GM23338 (cell line): ENCODE data around the gene PGBD5. TPM values are rescaled to one million over a fixed set of nuclear protein-coding genes. Genes with fewer than 3 reads are reported as not detected.

Experiments used
- ATAC-seq: fragments of 200-7000 bp; cut with Tn5 transposase; 3 replicates; pipeline ENCODE4 v1.9.1; 2020
- DNase-seq: peaks from one replicate; pipeline ENCODE4 v3.0.0-alpha.2; 2015; ENCODE audit warnings: low spot score
- H2AFZ ChIP-seq: fragments of 200-600 bp; sonication (generic); 2 replicates; pipeline ENCODE4 v1.8.0; 2016; ENCODE audit warnings: antibody characterized with exemption, mild to moderate bottlenecking, moderate library complexity
- H3F3A ChIP-seq: fragments of 200-600 bp; sonication (generic); replicated peaks from 2 replicates; pipeline ENCODE4 v1.8.0; 2017; ENCODE audit warnings: antibody characterized with exemption, mixed run types, low read depth
- H3K27ac ChIP-seq: fragments of 200-600 bp; sonication (generic); 2 replicates; pipeline ENCODE4 v1.6.1; 2016; ENCODE audit warnings: low read depth
- H3K27me3 ChIP-seq: fragments of 200-600 bp; sonication (generic); 2 replicates; pipeline ENCODE4 v1.8.0; 2016; ENCODE audit warnings: mild to moderate bottlenecking, mixed run types, moderate library complexity; ENCODE audit not compliant: insufficient read depth
- H3K36me3 ChIP-seq: fragments of 200-600 bp; sonication (generic); 2 replicates; pipeline ENCODE4 v1.8.0; 2016; ENCODE audit warnings: mild to moderate bottlenecking; ENCODE audit not compliant: insufficient read depth
- H3K4me1 ChIP-seq: fragments of 200-600 bp; sonication (generic); 2 replicates; pipeline ENCODE4 v1.8.0; 2016; ENCODE audit warnings: mild to moderate bottlenecking, moderate library complexity; ENCODE audit not compliant: insufficient read depth
- H3K4me2 ChIP-seq: fragments of 200-600 bp; sonication (generic); 2 replicates; pipeline ENCODE4 v1.7.1; 2017; ENCODE audit warnings: mixed run types
- H3K4me3 ChIP-seq: fragments of 200-600 bp; sonication (generic); 2 replicates; pipeline ENCODE4 v1.6.1; 2016; ENCODE audit warnings: mixed run types
- H3K79me2 ChIP-seq: fragments of 200-600 bp; sonication (generic); replicated peaks from 2 replicates; pipeline ENCODE4 v1.8.0; 2017; ENCODE audit warnings: mild to moderate bottlenecking; ENCODE audit not compliant: insufficient read depth
- H3K9me2 ChIP-seq: fragments of 200-600 bp; sonication (generic); 2 replicates; pipeline ENCODE4 v1.8.0; 2017; ENCODE audit not compliant: insufficient read depth
- H4K20me1 ChIP-seq: fragments of 200-600 bp; sonication (generic); replicated peaks from 2 replicates; pipeline ENCODE4 v1.8.0; 2017; ENCODE audit warnings: mild to moderate bottlenecking; ENCODE audit not compliant: insufficient read depth
- H3K27ac Mint-ChIP-seq: 2 replicates; pipeline ENCODE4 v1.8.0; 2020; ENCODE audit warnings: inconsistent platforms, mild to moderate bottlenecking, moderate library complexity, mixed read lengths
- H3K27me3 Mint-ChIP-seq: 3 replicates; pipeline ENCODE4 v1.8.0; 2022; ENCODE audit warnings: low read depth, mild to moderate bottlenecking, moderate library complexity, mixed read lengths, inconsistent platforms; ENCODE audit not compliant: insufficient read depth, poor library complexity
- H3K36me3 Mint-ChIP-seq: 3 replicates; pipeline ENCODE4 v1.8.0; 2021; ENCODE audit warnings: low read depth, mild to moderate bottlenecking, inconsistent platforms, moderate library complexity, mixed read lengths
- H3K4me1 Mint-ChIP-seq: 3 replicates; pipeline ENCODE4 v1.8.0; 2020; ENCODE audit warnings: mild to moderate bottlenecking, inconsistent platforms, mixed read lengths
- H3K4me3 Mint-ChIP-seq: 3 replicates; pipeline ENCODE4 v1.8.0; 2021; ENCODE audit warnings: moderate library complexity, mild to moderate bottlenecking, inconsistent platforms, mixed read lengths
- H3K9me3 Mint-ChIP-seq: 3 replicates; pipeline ENCODE4 v1.8.0; 2020; ENCODE audit warnings: moderate library complexity, mild to moderate bottlenecking, inconsistent platforms, mixed read lengths
- CREB1 ChIP-seq: fragments of 250-450 bp; sonication (Bioruptor Pico); IDR thresholded peaks from 2 replicates; pipeline ENCODE4 v1.5.0; 2020; ENCODE audit warnings: low read depth, mild to moderate bottlenecking, moderate library complexity
- EZH2 ChIP-seq: fragments of 200-600 bp; sonication (generic); IDR thresholded peaks from one replicate; pipeline ENCODE4 v1.8.0; 2017; ENCODE audit warnings: antibody characterized with exemption, mild to moderate bottlenecking, low read depth; ENCODE audit not compliant: unreplicated experiment
- EZH2phosphoT487 ChIP-seq: fragments of 200-600 bp; sonication (generic); IDR thresholded peaks from one replicate; pipeline ENCODE4 v1.8.1; 2018; ENCODE audit warnings: antibody characterized with exemption; ENCODE audit not compliant: unreplicated experiment
- JUNB ChIP-seq: IDR thresholded peaks from one replicate; pipeline ENCODE4 v1.6.1; 2016; ENCODE audit warnings: antibody characterized with exemption; ENCODE audit not compliant: unreplicated experiment
- NANOG ChIP-seq: IDR thresholded peaks from 2 replicates; pipeline ENCODE4 v1.6.1; 2016; ENCODE audit warnings: antibody characterized with exemption, borderline replicate concordance
- STAT1 ChIP-seq: IDR thresholded peaks from one replicate; pipeline ENCODE4 v1.6.1; 2016; ENCODE audit warnings: antibody characterized with exemption; ENCODE audit not compliant: unreplicated experiment
- ZNF114 ChIP-seq: fragments of 250-450 bp; sonication (Bioruptor Pico); IDR thresholded peaks from 2 replicates; pipeline ENCODE4 v1.5.0; 2020; ENCODE audit warnings: mild to moderate bottlenecking, moderate library complexity
- ZNF331 ChIP-seq: fragments of 250-450 bp; sonication (Bioruptor Pico); IDR thresholded peaks from 2 replicates; pipeline ENCODE4 v1.5.0; 2020; ENCODE audit warnings: low read depth, mild to moderate bottlenecking, moderate library complexity
- polyA plus RNA-seq: library from polyadenylated mRNA; unstranded; fragments of >200 nt; fragmentation: Nextera tagmentation; extraction: Ambion mirVana; gene quantifications from 2 replicates; pipeline ENCODE4 v1.2.1, GENCODE V29; 2016
- total RNA-seq: library from RNA; depleted of rRNA; stranded (reverse); fragments of >200 nt; shearing (Covaris generic); gene quantifications from 2 replicates; pipeline ENCODE4 v1.2.3, GENCODE V29; 2014
- TF ChIP-seq, protein P1 (sequence below): IDR thresholded peaks from 2 replicates; pipeline ENCODE4 v1.6.1; 2016; ENCODE audit warnings: antibody characterized with exemption
- TF ChIP-seq, protein P2 (sequence below): fragments of 250-450 bp; sonication (Bioruptor Pico); IDR thresholded peaks from 2 replicates; pipeline ENCODE4 v1.5.0; 2020; ENCODE audit warnings: mild to moderate bottlenecking, moderate library complexity
- TF ChIP-seq, protein P3 (sequence below), 2 experiments: fragments of 200-600 bp in 1 of 2; sonication (generic) in 1 of 2; conservative IDR thresholded peaks; 2 replicates each; pipeline versions ENCODE4 v1.5.1 to v1.6.1; 2016 to 2017; ENCODE audit warnings: antibody characterized with exemption in 2 of 2, low read depth in 2 of 2, mild to moderate bottlenecking in 2 of 2, moderate library complexity in 1 of 2

The PGBD5 gene
- total and polyA plus RNA-seq, 2 experiments from 2014 or later = 3.4 to 16.6 TPM

DNA sequence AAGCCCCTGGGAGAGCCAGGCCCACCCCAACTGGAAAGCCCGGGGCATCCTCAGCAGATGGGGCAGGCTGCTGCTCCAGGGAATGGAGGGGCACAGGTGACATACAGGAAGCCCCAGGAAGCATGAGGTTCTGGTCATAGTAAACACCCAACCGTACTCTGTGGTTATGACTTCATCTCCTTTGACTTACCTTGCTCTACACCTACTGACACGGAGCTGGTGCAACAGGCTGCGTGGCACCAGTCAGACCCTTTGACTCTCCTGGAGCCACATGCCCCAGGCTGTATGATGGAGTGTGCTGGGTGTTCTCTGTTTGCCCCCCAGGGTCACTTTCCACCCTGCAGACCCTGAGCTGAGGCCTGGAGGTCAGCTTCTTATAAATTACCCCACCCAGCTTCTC, 72.1 kb downstream of the PGBD5 start:
- H3K9me3 Mint-ChIP-seq = no peaks in the 10 kb centered on the region

DNA sequence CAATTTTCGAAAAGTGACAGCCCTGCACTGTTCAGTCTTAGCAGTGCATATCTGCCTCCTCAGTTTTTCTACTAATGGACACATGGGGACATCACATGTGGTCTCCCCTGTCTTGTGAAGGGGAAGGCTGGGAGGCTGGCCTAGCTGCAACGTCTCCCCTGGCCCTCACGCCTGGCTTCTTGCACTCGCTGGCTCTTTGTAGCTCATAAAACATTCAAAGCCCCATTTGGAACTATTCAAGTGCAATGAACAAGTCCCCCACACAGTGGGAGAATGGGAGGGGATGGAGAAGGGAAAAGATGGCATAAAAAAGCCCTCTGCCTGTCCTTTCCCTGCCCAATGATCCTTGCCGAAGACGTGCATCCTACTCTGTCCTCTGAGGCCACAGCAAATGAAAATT, 73.6 kb downstream of the PGBD5 start:
- H3K9me3 Mint-ChIP-seq = no peaks in the 10 kb centered on the region
- Histone ChIP-seq H3K4me1 (no peaks in the 10 kb centered on the region), H2AFZ (no peak overlapping the region), H4K20me1 (no peaks in the 10 kb centered on the region; the same call in none of the 2 replicates), H3K9me2 (no peaks in the 10 kb centered on the region), H3K27me3 (no peaks in the 10 kb centered on the region), H3K79me2 (no peaks in the 10 kb centered on the region), H3K4me3 (no peak overlapping the region), H3K4me2 (no peak overlapping the region), H3F3A (no peaks in the 10 kb centered on the region), H3K36me3 (peaks cover 4% of the 10 kb centered on the region; the same call in 1 of the 2 replicates), H3K27ac (no peak overlapping the region)
- no peaks in the 10 kb centered on the region for H3K4me1 Mint-ChIP-seq
- H3K4me3 Mint-ChIP-seq = no peak overlapping the region
- H3K27ac Mint-ChIP-seq = no peak overlapping the region
- peaks cover 50% of the 10 kb centered on the region for H3K36me3 Mint-ChIP-seq
- ATAC-seq = no peak
- H3K27me3 Mint-ChIP-seq = peaks cover 2% of the 10 kb centered on the region
- no peak for DNase-seq
- TF ChIP-seq EZH2phosphoT487 (no peak), CREB1 (CRISPR knock-in tag) (no peak), NANOG (no peak), JUNB (no peak), EZH2 (no peak), STAT1 (no peak), ZNF331 (CRISPR knock-in tag) (no peak), ZNF114 (CRISPR knock-in tag) (no peak)
- TF ChIP-seq, protein P1, sequence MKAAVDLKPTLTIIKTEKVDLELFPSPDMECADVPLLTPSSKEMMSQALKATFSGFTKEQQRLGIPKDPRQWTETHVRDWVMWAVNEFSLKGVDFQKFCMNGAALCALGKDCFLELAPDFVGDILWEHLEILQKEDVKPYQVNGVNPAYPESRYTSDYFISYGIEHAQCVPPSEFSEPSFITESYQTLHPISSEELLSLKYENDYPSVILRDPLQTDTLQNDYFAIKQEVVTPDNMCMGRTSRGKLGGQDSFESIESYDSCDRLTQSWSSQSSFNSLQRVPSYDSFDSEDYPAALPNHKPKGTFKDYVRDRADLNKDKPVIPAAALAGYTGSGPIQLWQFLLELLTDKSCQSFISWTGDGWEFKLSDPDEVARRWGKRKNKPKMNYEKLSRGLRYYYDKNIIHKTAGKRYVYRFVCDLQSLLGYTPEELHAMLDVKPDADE = no peak
- TF ChIP-seq, protein P2, sequence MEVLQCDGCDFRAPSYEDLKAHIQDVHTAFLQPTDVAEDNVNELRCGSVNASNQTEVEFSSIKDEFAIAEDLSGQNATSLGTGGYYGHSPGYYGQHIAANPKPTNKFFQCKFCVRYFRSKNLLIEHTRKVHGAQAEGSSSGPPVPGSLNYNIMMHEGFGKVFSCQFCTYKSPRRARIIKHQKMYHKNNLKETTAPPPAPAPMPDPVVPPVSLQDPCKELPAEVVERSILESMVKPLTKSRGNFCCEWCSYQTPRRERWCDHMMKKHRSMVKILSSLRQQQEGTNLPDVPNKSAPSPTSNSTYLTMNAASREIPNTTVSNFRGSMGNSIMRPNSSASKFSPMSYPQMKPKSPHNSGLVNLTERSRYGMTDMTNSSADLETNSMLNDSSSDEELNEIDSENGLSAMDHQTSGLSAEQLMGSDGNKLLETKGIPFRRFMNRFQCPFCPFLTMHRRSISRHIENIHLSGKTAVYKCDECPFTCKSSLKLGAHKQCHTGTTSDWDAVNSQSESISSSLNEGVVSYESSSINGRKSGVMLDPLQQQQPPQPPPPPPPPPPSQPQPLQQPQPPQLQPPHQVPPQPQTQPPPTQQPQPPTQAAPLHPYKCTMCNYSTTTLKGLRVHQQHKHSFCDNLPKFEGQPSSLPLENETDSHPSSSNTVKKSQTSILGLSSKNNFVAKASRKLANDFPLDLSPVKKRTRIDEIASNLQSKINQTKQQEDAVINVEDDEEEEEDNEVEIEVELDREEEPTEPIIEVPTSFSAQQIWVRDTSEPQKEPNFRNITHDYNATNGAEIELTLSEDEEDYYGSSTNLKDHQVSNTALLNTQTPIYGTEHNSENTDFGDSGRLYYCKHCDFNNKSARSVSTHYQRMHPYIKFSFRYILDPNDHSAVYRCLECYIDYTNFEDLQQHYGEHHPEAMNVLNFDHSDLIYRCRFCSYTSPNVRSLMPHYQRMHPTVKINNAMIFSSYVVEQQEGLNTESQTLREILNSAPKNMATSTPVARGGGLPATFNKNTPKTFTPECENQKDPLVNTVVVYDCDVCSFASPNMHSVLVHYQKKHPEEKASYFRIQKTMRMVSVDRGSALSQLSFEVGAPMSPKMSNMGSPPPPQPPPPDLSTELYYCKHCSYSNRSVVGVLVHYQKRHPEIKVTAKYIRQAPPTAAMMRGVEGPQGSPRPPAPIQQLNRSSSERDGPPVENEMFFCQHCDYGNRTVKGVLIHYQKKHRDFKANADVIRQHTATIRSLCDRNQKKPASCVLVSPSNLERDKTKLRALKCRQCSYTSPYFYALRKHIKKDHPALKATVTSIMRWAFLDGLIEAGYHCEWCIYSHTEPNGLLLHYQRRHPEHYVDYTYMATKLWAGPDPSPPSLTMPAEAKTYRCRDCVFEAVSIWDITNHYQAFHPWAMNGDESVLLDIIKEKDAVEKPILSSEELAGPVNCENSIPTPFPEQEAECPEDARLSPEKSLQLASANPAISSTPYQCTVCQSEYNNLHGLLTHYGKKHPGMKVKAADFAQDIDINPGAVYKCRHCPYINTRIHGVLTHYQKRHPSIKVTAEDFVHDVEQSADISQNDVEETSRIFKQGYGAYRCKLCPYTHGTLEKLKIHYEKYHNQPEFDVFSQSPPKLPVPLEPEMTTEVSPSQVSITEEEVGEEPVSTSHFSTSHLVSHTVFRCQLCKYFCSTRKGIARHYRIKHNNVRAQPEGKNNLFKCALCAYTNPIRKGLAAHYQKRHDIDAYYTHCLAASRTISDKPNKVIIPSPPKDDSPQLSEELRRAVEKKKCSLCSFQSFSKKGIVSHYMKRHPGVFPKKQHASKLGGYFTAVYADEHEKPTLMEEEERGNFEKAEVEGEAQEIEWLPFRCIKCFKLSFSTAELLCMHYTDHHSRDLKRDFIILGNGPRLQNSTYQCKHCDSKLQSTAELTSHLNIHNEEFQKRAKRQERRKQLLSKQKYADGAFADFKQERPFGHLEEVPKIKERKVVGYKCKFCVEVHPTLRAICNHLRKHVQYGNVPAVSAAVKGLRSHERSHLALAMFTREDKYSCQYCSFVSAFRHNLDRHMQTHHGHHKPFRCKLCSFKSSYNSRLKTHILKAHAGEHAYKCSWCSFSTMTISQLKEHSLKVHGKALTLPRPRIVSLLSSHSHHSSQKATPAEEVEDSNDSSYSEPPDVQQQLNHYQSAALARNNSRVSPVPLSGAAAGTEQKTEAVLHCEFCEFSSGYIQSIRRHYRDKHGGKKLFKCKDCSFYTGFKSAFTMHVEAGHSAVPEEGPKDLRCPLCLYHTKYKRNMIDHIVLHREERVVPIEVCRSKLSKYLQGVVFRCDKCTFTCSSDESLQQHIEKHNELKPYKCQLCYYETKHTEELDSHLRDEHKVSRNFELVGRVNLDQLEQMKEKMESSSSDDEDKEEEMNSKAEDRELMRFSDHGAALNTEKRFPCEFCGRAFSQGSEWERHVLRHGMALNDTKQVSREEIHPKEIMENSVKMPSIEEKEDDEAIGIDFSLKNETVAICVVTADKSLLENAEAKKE (CRISPR knock-in tag) = no peak
- TF ChIP-seq, protein P3, sequence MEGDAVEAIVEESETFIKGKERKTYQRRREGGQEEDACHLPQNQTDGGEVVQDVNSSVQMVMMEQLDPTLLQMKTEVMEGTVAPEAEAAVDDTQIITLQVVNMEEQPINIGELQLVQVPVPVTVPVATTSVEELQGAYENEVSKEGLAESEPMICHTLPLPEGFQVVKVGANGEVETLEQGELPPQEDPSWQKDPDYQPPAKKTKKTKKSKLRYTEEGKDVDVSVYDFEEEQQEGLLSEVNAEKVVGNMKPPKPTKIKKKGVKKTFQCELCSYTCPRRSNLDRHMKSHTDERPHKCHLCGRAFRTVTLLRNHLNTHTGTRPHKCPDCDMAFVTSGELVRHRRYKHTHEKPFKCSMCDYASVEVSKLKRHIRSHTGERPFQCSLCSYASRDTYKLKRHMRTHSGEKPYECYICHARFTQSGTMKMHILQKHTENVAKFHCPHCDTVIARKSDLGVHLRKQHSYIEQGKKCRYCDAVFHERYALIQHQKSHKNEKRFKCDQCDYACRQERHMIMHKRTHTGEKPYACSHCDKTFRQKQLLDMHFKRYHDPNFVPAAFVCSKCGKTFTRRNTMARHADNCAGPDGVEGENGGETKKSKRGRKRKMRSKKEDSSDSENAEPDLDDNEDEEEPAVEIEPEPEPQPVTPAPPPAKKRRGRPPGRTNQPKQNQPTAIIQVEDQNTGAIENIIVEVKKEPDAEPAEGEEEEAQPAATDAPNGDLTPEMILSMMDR (conservative IDR thresholded peaks at IDR 0.05; ENCODE audit: low read depth in 2 of 2) = no peak

More for the DNA sequence above, 72.1 kb downstream of the PGBD5 start:
- peaks cover 44% of the 10 kb centered on the region for H3K36me3 Mint-ChIP-seq
- Histone ChIP-seq H3K27me3 (no peaks in the 10 kb centered on the region), H3K4me2 (no peak overlapping the region), H3K4me1 (no peaks in the 10 kb centered on the region), H3K36me3 (peaks cover 4% of the 10 kb centered on the region; the same call in 1 of the 2 replicates), H3K27ac (no peak overlapping the region), H3K4me3 (no peak overlapping the region), H3K79me2 (0 out of 2 replicates have a peak, but pooled peaks cover 5% of the 10 kb centered on the region), H4K20me1 (no peaks in the 10 kb centered on the region; the same call in none of the 2 replicates), H3K9me2 (no peaks in the 10 kb centered on the region), H2AFZ (no peak overlapping the region), H3F3A (no peaks in the 10 kb centered on the region)
- H3K4me3 Mint-ChIP-seq = no peak overlapping the region
- ATAC-seq = no peak
- no peak for DNase-seq
- H3K4me1 Mint-ChIP-seq = no peaks in the 10 kb centered on the region
- H3K27ac Mint-ChIP-seq = no peak overlapping the region
- peaks cover 2% of the 10 kb centered on the region for H3K27me3 Mint-ChIP-seq
- TF ChIP-seq CREB1 (CRISPR knock-in tag) = no peak
- TF ChIP-seq STAT1 = no peak
- TF ChIP-seq ZNF114 (CRISPR knock-in tag) = no peak
